ENCODE results near the gene WASF3. TPM values are rescaled to one million over a fixed set of nuclear protein-coding genes. Genes with fewer than 3 reads are reported as not detected.

The WASF3 gene
- total and polyA plus RNA-seq, 10 of the 15 experiments (the other 5 are each of a cell fraction or from before 2014, with no cell fraction given), result under 0.01 to 0.10 (median 0.01) TPM; not detected in 7

DNA sequence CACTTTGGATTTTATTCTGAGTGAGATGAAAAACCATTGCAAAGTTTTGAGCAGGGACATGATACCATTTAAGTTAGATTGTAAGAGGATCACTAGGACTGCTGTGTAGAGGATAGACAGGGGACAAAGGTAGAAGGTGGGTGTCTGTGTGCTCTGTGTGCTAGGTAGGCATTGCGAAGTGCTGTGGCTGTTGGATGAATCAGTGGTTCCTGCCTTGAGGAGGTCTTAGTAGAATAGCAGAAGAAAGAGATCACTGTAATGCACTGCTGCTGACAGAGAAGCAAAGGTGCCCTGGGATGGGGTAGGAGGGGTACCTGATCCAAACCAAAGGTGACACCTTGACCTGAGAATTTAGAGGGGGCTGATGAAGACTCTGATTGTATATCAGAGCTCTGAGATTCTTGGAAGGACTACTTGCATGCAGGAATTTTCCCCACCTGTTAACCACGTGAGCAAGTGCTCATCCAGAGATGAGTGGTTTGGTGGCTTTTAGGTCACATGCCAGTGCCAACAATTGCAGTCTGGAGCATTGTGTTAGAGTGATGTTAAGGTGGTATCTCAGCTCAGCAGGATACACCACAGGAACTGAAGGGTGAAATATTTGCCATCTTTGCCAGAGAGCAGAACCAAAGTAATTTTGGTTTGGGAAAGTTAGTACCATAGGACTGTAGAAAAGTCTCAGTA is 10.8 kb downstream of the WASF3 start:
- no peak for FAIRE-seq
- BruUV-seq (replicated peaks), result no TSS peak
- in situ Hi-C loops (cut with MboI), result no loop called here
- TF ChIP-seq CHD1 (IDR thresholded peaks at IDR 0.05; ENCODE audit: low read depth, low read length) (no peak), SREBF1 (IDR thresholded peaks at IDR 0.05; ENCODE audit: low read length) (no peak), E4F1 (IDR thresholded peaks at IDR 0.05; ENCODE audit: borderline replicate concordance, partially characterized antibody) (no peak), ATF3 (IDR thresholded peaks at IDR 0.05; ENCODE audit: borderline replicate concordance, extremely low read depth, low read depth, low read length) (no peak), EED (IDR thresholded peaks at IDR 0.05; ENCODE audit: low read depth) (no peak), MTA2 (IDR thresholded peaks at IDR 0.05; ENCODE audit: low read depth) (no peak), SMAD5 (IDR thresholded peaks at IDR 0.05; ENCODE audit: low read depth) (no peak), RAD51 (IDR thresholded peaks at IDR 0.05) (no peak), ELK1 (IDR thresholded peaks at IDR 0.05; ENCODE audit: low read depth, low read length) (no peak), ZNF592 (IDR thresholded peaks at IDR 0.05) (no peak), PBX3 (IDR thresholded peaks at IDR 0.05; ENCODE audit: insufficient replicate concordance, low read depth, low read length) (no peak), BRCA1 (IDR thresholded peaks at IDR 0.05; ENCODE audit: low read depth, low read length) (no peak), PAX8 (IDR thresholded peaks at IDR 0.05) (no peak), SMAD1 (IDR thresholded peaks at IDR 0.05; ENCODE audit: low read depth, partially characterized antibody) (no peak), KLF5 (IDR thresholded peaks at IDR 0.05; ENCODE audit: partially characterized antibody) (no peak)

More for the DNA sequence above, 10.8 kb downstream of the WASF3 start:
- SMC1A ChIA-PET (ENCODE audit: uncharacterized antibody, unreplicated experiment), result no interaction called here
- no peak overlapping the region for H3K9ac ChIP-seq (ENCODE audit: control insufficient read depth, insufficient read depth, low read length)
- CTCF ChIA-PET, result no interaction called here
- no peaks in the 10 kb centered on the region for H4K20me1 ChIP-seq (ENCODE audit: control insufficient read depth, insufficient read depth)
- no peaks in the 10 kb centered on the region for H3K4me1 ChIP-seq (ENCODE audit: control insufficient read depth, insufficient read depth, low read length)
- H3K9me3 ChIP-seq (replicated peaks; ENCODE audit: control insufficient read depth, insufficient read depth, low read length), result no peaks in the 10 kb centered on the region
- H3K27me3 ChIP-seq (replicated peaks in 1 of 2; ENCODE audit: control insufficient read depth in 2 of 2, insufficient read depth in 2 of 2, low read length in 1 of 2), result no peaks in the 10 kb centered on the region
- H3K36me3 ChIP-seq (ENCODE audit: control insufficient read depth in 2 of 2, insufficient read depth in 2 of 2, low read length in 1 of 2), result no peaks in the 10 kb centered on the region
- WGBS (ENCODE audit: insufficient coverage, insufficient replicate concordance, low lambda C conversion rate, missing lambda C conversion rate), result 0% methylated on average over 2 of the region's 2 CpGs
- H3K4me2 ChIP-seq (ENCODE audit: control insufficient read depth, insufficient read depth), result no peak overlapping the region
- intact Hi-C loops (cut with micrococcal nuclease; ENCODE audit: unreplicated experiment), result no loop called here
- RAD21 ChIA-PET (ENCODE audit: unreplicated experiment), result no interaction called here
- H3K79me2 ChIP-seq (ENCODE audit: control insufficient read depth, insufficient read depth, low read length), result no peaks in the 10 kb centered on the region
- DNase-seq (ENCODE audit: low read depth, low spot score), result no peak
- ATAC-seq, result no peak
- no peak overlapping the region for H3K27ac ChIP-seq (ENCODE audit: control insufficient read depth, insufficient read depth)
- no peak overlapping the region for H2AFZ ChIP-seq (ENCODE audit: control insufficient read depth, low read depth, low read length)
- POLR2A ChIA-PET, result no interaction called here
- no peak overlapping the region for H3K4me3 ChIP-seq
